ENCODE measurements around the gene ABHD15.

Gene ABHD15

GRCh38 chr17:29544066-29544465 lies 22.8 kb downstream of the ABHD15 start:
- no peak for DNase-seq (ENCODE audit: low read depth in 1 of 2, low spot score in 1 of 2)

- no peak for DNase-seq (ENCODE audit: low read depth in 1 of 2, low spot score in 1 of 2)
These were observed 32.9 kb downstream of the ABHD15 start for GRCh38 chr17:29533976-29534375.

GRCh38 chr17:29526322-29526721 lies 40.5 kb downstream of the ABHD15 start:
- DNase-seq (ENCODE audit: low read depth in 1 of 2, low spot score in 1 of 2): no peak

GRCh38 chr17:29524692-29525091 lies 42.1 kb downstream of the ABHD15 start:
- DNase-seq (ENCODE audit: low read depth in 1 of 2, low spot score in 1 of 2): no peak

- no peak for DNase-seq (ENCODE audit: low read depth in 1 of 2, low spot score in 1 of 2)
These were observed 48.5 kb downstream of the ABHD15 start for GRCh38 chr17:29518359-29518758.

GRCh38 chr17:29514792-29515191 lies 52.0 kb downstream of the ABHD15 start:
- no peak for DNase-seq (ENCODE audit: low read depth in 1 of 2, low spot score in 1 of 2)

- DNase-seq (ENCODE audit: low read depth in 1 of 2, low spot score in 1 of 2): no peak
These were observed 55.9 kb downstream of the ABHD15 start for GRCh38 chr17:29510953-29511352.
